SK-N-SH (cell line): Measurements from ENCODE around the gene BMP4.

Experiments used
- RCOR1 ChIP-seq: fragments of 150-350 bp; IDR thresholded peaks from 2 replicates; pipeline ENCODE4 v1.6.1; 2017; ENCODE audit warnings: antibody characterized with exemption, low read length
- SMC3 ChIP-seq: IDR thresholded peaks from 2 replicates; pipeline ENCODE4 v1.6.1; 2012; ENCODE audit warnings: low read depth, low read length, improper control_type of control experiment
- TAF1 ChIP-seq: IDR thresholded peaks from 2 replicates; pipeline ENCODE4 v1.6.1; 2012; ENCODE audit warnings: low read depth, mild to moderate bottlenecking, low read length, moderate library complexity, borderline replicate concordance
- TEAD4 ChIP-seq: IDR thresholded peaks from 2 replicates; pipeline ENCODE4 v1.4.0; 2012; ENCODE audit warnings: mild to moderate bottlenecking, borderline replicate concordance; ENCODE audit not compliant: insufficient read depth
- TF ChIP-seq, protein P1 (sequence below): IDR thresholded peaks from 2 replicates; pipeline ENCODE4 v1.4.0; 2012; ENCODE audit warnings: low read depth, borderline replicate concordance
- TF ChIP-seq, protein P2 (sequence below): fragments of 200-600 bp; sonication (generic); IDR thresholded peaks from 2 replicates; pipeline ENCODE4 v1.6.1; 2017; ENCODE audit warnings: antibody characterized with exemption, mild to moderate bottlenecking, moderate library complexity

DNA sequence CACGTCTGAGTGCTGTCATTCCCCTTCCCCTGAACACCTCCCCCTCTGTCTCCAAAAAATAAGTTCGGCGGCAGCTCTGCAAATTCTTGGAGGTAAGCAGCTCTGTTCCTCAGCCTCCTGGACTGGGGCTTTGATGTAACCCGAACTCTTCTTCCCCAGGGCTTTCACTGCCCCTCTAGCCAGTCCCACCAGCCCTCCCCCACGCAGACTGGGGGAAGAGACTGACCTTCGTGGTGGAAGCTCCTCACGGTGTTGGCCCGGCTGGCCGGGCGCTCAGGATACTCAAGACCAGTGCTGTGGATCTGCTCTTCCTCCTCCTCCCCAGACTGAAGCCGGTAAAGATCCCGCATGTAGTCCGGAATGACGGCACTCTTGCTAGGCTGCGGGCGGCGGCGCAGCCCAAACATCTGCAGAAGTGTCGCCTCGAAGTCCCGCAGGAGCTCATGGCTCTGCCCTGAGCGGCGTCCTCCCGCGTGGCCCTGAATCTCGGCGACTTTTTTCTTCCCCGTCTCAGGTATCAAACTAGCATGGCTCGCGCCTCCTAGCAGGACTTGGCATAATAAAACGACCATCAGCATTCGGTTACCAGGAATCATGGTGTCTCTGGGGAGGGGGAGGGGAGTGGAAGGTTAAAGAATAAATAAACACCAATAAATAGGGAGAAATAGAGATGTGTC lies 4.9 kb downstream of the BMP4 start:
- TF ChIP-seq TAF1 (no peak), SMC3 (no peak), TEAD4 (no peak), RCOR1 (no peak)
- TF ChIP-seq, protein P1, sequence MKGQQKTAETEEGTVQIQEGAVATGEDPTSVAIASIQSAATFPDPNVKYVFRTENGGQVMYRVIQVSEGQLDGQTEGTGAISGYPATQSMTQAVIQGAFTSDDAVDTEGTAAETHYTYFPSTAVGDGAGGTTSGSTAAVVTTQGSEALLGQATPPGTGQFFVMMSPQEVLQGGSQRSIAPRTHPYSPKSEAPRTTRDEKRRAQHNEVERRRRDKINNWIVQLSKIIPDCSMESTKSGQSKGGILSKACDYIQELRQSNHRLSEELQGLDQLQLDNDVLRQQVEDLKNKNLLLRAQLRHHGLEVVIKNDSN: no peak
- TF ChIP-seq, protein P2, sequence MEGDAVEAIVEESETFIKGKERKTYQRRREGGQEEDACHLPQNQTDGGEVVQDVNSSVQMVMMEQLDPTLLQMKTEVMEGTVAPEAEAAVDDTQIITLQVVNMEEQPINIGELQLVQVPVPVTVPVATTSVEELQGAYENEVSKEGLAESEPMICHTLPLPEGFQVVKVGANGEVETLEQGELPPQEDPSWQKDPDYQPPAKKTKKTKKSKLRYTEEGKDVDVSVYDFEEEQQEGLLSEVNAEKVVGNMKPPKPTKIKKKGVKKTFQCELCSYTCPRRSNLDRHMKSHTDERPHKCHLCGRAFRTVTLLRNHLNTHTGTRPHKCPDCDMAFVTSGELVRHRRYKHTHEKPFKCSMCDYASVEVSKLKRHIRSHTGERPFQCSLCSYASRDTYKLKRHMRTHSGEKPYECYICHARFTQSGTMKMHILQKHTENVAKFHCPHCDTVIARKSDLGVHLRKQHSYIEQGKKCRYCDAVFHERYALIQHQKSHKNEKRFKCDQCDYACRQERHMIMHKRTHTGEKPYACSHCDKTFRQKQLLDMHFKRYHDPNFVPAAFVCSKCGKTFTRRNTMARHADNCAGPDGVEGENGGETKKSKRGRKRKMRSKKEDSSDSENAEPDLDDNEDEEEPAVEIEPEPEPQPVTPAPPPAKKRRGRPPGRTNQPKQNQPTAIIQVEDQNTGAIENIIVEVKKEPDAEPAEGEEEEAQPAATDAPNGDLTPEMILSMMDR: no peak
